AG09309 (cell line): ENCODE data around the gene ZNRF4.

ENCODE experiments used
- DNase-seq: peaks from one replicate; pipeline ENCODE4 v3.0.0-alpha.2; 2010; ENCODE audit warnings: low read depth
- H3K4me3 ChIP-seq: 2 replicates; pipeline ENCODE4 v1.5.1; 2011; ENCODE audit warnings: mild to moderate bottlenecking, low read depth, low read length, moderate library complexity; ENCODE audit not compliant: control insufficient read depth
- TF ChIP-seq, protein P1 (sequence below): IDR thresholded peaks from 2 replicates; pipeline ENCODE4 v1.5.1; 2011; ENCODE audit warnings: mild to moderate bottlenecking, low read depth, low read length, inconsistent platforms; ENCODE audit not compliant: insufficient read depth, control insufficient read depth; ENCODE audit errors: missing control alignments

ZNRF4 gene

DNA sequence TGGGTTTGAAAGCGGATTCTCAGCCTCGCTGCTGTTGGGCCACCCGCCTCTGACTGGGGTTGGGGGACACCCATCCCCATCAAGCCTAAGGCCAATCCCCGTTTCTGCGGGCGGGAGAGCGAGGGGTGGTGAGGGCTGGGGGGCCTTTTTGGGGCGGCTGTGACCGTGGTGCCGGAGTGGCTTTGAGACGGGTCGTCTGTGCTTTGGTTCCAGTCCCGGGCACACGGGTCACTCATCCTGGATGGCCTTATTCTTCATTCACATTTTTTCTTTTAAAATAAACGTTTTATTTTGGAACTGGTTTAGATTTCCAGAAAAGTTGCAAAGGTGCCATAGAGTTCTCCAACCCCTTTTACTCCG, 1.6 kb downstream of the ZNRF4 start:
- DNase-seq, result no peak
- no peak overlapping the region for H3K4me3 ChIP-seq
- TF ChIP-seq, protein P1, sequence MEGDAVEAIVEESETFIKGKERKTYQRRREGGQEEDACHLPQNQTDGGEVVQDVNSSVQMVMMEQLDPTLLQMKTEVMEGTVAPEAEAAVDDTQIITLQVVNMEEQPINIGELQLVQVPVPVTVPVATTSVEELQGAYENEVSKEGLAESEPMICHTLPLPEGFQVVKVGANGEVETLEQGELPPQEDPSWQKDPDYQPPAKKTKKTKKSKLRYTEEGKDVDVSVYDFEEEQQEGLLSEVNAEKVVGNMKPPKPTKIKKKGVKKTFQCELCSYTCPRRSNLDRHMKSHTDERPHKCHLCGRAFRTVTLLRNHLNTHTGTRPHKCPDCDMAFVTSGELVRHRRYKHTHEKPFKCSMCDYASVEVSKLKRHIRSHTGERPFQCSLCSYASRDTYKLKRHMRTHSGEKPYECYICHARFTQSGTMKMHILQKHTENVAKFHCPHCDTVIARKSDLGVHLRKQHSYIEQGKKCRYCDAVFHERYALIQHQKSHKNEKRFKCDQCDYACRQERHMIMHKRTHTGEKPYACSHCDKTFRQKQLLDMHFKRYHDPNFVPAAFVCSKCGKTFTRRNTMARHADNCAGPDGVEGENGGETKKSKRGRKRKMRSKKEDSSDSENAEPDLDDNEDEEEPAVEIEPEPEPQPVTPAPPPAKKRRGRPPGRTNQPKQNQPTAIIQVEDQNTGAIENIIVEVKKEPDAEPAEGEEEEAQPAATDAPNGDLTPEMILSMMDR, result no peak

DNA sequence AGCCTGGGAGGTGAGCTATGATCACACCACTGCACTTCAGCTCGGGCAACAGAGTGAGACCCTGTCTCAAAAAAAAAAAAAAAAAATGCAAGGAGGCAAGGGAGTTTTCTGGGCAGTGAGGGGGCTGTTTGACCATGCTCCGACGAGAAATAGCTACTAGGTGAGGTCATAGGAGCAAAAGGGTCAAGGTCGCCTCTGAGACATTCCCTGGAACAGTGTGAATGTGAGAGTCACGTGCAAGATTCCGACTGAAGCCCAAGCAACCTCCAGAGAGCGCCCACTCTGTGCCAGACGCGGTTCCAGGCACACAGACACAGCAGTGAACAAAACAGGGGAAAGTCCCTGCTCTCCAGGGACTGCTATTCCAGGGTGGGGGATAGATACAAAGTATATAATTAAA, 2.5 kb downstream of the ZNRF4 start:
- H3K4me3 ChIP-seq, result no peak overlapping the region
- DNase-seq, result no peak
- TF ChIP-seq, protein P1, result no peak

DNA sequence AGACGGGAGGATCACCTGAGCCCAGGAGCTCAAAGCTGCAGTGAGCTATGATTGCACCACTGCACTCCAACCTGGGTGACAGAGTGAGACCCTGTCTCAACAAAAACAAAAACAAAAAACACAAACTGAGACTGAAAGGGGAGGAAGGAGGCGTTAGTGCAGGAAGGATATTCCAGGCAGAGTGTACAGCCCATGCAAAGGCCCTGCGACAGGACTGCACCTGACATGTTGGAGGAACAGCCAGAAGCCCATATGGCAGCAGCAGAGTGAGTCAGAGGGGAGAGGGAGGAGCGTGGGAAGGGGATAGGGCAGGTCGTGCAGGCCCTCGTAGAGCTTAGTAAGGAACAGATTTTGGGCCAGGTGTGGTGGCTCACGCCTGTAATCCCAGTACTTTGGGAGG, 3.2 kb downstream of the ZNRF4 start:
- H3K4me3 ChIP-seq, result no peak overlapping the region
- DNase-seq, result no peak
- TF ChIP-seq, protein P1, result no peak

DNA sequence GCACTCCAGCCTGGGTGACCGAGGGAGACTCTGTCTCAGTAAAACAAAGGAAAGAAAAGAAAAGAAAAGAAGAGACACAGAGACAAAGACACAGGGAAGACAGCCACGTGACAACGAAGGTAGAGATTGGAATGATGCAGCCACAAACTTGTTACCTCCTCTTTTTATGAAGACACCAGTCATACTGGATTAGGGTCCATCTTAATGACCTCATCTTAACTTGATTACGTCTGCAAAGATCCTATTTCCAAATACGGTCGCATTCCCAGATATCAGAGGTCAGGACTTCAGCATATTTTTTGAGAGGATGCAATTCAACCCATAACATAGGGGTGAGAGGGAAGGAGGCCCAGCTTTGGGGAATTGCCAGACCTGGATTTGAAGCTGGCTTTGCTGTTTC, 4.1 kb downstream of the ZNRF4 start:
- no peak overlapping the region for H3K4me3 ChIP-seq
- DNase-seq, result no peak
- TF ChIP-seq, protein P1, result no peak

DNA sequence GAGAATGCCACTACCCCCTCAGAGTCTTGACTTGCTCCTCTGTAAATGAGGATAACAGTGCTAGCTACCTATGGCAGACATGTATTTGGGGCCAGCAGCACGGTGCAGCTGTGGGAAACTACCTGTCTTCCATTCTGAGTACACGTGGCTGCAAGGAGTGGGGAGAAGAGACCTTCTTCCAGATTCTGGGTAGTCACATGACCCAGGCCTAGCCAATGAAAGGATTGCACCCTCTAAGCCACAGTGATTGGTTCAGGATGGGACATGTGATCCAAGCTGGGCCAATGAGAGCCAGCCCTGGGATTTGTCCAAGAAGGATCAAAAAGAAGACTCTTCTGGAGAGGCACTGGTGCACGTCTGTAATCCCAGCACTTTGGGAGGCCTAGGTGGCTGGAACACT, 5.5 kb downstream of the ZNRF4 start:
- H3K4me3 ChIP-seq, result no peak overlapping the region
- TF ChIP-seq, protein P1, result no peak
- no peak for DNase-seq

DNA sequence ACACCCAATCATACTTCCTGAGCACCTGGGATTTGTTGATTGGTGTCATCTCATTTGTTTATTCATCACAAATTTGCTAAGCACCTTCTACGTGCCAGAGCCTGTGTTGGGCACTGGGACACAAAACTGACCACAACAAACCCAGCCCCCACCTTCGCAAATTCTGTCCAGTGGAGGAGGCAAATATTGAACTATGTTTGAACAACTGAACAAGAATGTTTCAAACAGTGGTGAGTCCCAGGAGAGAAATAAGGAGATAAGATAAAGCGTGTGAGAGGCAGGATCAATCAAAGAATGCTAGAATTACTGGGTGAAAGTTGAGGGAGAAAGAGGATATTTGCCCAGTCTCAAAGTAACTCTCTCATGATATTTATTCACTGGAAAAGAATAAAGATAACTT, 8.7 kb downstream of the ZNRF4 start:
- DNase-seq, result no peak
- TF ChIP-seq, protein P1, result no peak

DNA sequence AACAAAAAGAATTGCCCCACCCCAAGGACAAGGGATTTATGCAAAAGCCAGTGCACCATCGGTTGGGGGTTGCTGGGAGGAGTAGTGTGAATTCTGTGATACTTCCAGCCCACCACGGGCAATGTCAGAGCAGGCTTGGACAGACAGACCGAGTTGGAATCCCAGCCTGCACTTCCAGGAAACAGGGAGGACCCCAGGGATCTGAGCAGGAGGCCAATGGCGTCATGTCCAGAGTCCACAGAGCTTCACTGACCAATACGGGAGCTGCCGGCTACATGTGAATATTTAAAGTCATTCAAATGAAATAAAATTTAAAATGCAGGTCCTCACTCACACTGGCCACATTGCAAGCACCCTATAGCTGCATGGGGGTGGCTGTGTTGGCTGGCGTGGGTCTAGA, 10.9 kb downstream of the ZNRF4 start:
- no peak for DNase-seq
- TF ChIP-seq, protein P1, result no peak
- no peak overlapping the region for H3K4me3 ChIP-seq

More for the DNA sequence above, 8.7 kb downstream of the ZNRF4 start:
- H3K4me3 ChIP-seq, result no peak overlapping the region
